CD4-positive, CD25-positive, alpha-beta regulatory T cell (primary cell): ENCODE measurements around the gene COX6B1. TPM values are rescaled to one million over a fixed set of nuclear protein-coding genes. Genes with fewer than 3 reads are reported as not detected.
"Not testable (repeated sequence)": the region's sequence is repeated elsewhere in the genome, so short reads cannot be mapped to it uniquely, and the experiment has no call there.

Experiments
- ATAC-seq, 2 donors: fragments of 150-1000 bp; cut with Tn5 transposase; one replicate each; pipeline ENCODE4 v1.10.0; 2021; ENCODE audit warnings: low read depth in 2 of 2, moderate number of reproducible peaks in 2 of 2, moderate library complexity in 1 of 2
- DNase-seq, 3 donors: peaks; one replicate each; pipeline versions ENCODE4 v3.0.0 to v3.0.0-alpha.2; 2012 to 2022; ENCODE audit warnings: mixed read lengths in 1 of 3
- H3K27ac ChIP-seq: one replicate; pipeline ENCODE4 v1.7.0; 2013; ENCODE audit warnings: mild to moderate bottlenecking, low read length; ENCODE audit not compliant: insufficient read depth, poor library complexity, severe bottlenecking
- H3K27me3 ChIP-seq: one replicate; pipeline ENCODE4 v1.7.0; 2013; ENCODE audit warnings: low read length; ENCODE audit not compliant: control insufficient read depth, insufficient read depth
- H3K36me3 ChIP-seq: one replicate; pipeline ENCODE4 v1.7.0; 2013; ENCODE audit warnings: mild to moderate bottlenecking, low read length, moderate library complexity; ENCODE audit not compliant: control insufficient read depth, insufficient read depth
- H3K4me1 ChIP-seq: 2 replicates; pipeline ENCODE4 v1.7.0; 2013; ENCODE audit warnings: mild to moderate bottlenecking, low read length; ENCODE audit not compliant: insufficient read depth, control insufficient read depth, poor library complexity, severe bottlenecking
- H3K4me3 ChIP-seq: one replicate; pipeline ENCODE4 v1.7.0; 2013; ENCODE audit warnings: low read depth, mild to moderate bottlenecking, low read length, moderate library complexity
- H3K9me3 ChIP-seq, 2 experiments: 1 replicate in 1 of 2; 2 replicates in 1 of 2; pipeline ENCODE4 v1.7.0; 2013; ENCODE audit warnings: low read length in 2 of 2, mild to moderate bottlenecking in 1 of 2, moderate library complexity in 1 of 2; ENCODE audit not compliant: control insufficient read depth in 2 of 2
- H3K27ac Mint-ChIP-seq, 3 donors: one replicate each; pipeline ENCODE4 v1.8.0; 2020 to 2022; ENCODE audit warnings: mild to moderate bottlenecking in 3 of 3, mixed read lengths in 3 of 3, moderate library complexity in 2 of 3
- H3K27me3 Mint-ChIP-seq: one replicate; pipeline ENCODE4 v1.8.0; 2022; ENCODE audit warnings: mild to moderate bottlenecking, mixed read lengths
- H3K36me3 Mint-ChIP-seq: one replicate; pipeline ENCODE4 v1.8.0; 2020; ENCODE audit warnings: mixed read lengths
- H3K4me1 Mint-ChIP-seq, 4 donors: one replicate each; pipeline ENCODE4 v1.8.0; 2020 to 2022; ENCODE audit warnings: mixed read lengths in 4 of 4, mild to moderate bottlenecking in 1 of 4
- H3K4me3 Mint-ChIP-seq, 4 donors: one replicate each; pipeline ENCODE4 v1.8.0; 2020 to 2022; ENCODE audit warnings: mild to moderate bottlenecking in 4 of 4, mixed read lengths in 4 of 4, moderate library complexity in 3 of 4
- H3K9me3 Mint-ChIP-seq, 7 donors: one replicate each; pipeline ENCODE4 v1.8.0; 2020 to 2022; ENCODE audit warnings: mixed read lengths in 7 of 7, mild to moderate bottlenecking in 3 of 7, moderate library complexity in 2 of 7
- polyA plus RNA-seq, 4 donors: library from polyadenylated mRNA; unstranded; fragments of 300-500 nt; fragmentation: Illumina TruSeq; gene quantifications; one replicate each; pipeline ENCODE4 v1.2.3, GENCODE V29; 2021
- total RNA-seq: library from RNA; stranded (reverse); gene quantifications from one replicate; pipeline ENCODE4 v1.2.3, GENCODE V29; 2022

The COX6B1 gene
- total and polyA plus RNA-seq, 5 donors from 2014 or later, result 249 to 919 (median 910) TPM

DNA sequence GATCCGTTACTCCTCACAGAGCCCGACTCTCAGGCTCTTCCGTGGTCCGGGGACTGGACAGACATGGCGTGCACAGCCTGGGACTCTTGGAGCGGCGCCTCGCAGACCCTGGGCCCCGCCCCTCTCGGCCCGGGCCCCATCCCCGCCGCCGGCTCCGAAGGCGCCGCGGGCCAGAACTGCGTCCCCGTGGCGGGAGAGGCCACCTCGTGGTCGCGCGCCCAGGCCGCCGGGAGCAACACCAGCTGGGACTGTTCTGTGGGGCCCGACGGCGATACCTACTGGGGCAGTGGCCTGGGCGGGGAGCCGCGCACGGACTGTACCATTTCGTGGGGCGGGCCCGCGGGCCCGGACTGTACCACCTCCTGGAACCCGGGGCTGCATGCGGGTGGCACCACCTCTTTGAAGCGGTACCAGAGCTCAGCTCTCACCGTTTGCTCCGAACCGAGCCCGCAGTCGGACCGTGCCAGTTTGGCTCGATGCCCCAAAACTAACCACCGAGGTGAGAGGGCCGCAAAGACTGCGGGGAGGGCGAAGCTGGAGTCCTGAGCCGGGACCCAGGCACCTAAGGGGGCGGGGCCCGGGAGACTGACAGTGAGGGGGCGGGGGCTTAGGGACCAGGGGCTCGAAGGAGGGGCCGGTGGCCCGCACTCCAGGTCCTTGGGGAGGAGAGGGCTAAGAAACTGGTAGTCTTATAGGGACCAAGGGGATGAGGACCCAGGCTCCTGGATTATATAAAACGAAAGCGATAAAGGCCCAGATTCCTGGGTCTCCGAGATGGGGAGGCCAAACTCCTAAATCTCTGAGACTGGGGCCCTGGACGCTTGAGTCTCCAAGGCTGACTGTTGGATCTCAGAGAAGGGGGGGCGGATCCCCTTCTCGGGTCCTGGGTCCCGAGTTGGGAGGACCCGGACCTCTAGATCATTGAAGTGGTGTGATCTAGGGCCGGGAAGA lies 4.6 kb upstream of the COX6B1 start:
- Mint-ChIP-seq H3K27ac (peak overlapping the region in 2 of 3 donors; percentile 73 to 98), H3K4me3 (peak overlapping the region; percentile 87 to 98 (median 94)), H3K36me3 (no peaks in the 10 kb centered on the region), H3K27me3 (no peaks in the 10 kb centered on the region), H3K9me3 (peaks cover 0 to 2% (median 0%) of the 10 kb centered on the region in 7 donors), H3K4me1 (peaks cover 4 to 51% (median 24%) of the 10 kb centered on the region in 4 donors)
- H3K27ac ChIP-seq, result peak overlapping the region; percentile 80
- H3K9me3 ChIP-seq, result no peaks in the 10 kb centered on the region
- peaks cover 49% of the 10 kb centered on the region for H3K4me1 ChIP-seq
- no peaks in the 10 kb centered on the region for H3K36me3 ChIP-seq
- DNase-seq (peak; percentile 74 to 91 (median 84)), ATAC-seq (peak; percentile 30 to 41)
- no peaks in the 10 kb centered on the region for H3K27me3 ChIP-seq
- H3K4me3 ChIP-seq, result peak overlapping the region; percentile 72

DNA sequence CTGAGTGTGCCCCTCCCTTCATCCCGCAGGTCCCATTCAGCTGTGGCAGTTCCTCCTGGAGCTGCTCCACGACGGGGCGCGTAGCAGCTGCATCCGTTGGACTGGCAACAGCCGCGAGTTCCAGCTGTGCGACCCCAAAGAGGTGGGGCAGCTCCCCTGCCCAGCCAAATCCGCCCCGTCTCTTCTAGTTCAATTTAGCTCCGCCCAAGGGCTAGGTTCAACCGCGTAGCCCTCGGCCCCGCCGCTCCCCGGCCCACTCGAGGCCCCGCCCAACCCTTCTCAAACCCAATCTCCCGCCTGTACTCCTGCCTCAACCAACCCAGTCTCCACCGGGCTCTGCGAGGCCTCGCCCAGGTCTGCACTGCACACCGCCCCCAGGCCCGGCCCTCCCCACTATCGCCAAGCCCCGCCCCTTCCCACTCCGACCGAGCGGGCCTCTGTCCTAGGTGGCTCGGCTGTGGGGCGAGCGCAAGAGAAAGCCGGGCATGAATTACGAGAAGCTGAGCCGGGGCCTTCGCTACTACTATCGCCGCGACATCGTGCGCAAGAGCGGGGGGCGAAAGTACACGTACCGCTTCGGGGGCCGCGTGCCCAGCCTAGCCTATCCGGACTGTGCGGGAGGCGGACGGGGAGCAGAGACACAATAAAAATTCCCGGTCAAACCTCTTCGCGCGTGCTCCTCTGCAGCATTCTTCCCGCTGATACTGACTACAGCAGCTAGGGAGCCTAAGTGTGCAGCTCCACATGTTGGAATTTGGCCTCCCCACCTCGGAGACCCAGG lies 3.7 kb upstream of the COX6B1 start:
- Histone ChIP-seq H3K4me1 (peaks cover 58% of the 10 kb centered on the region), H3K4me3 (peak overlapping the region; percentile 72), H3K27ac (peak overlapping the region; percentile 80), H3K36me3 (no peaks in the 10 kb centered on the region), H3K9me3 (no peaks in the 10 kb centered on the region), H3K27me3 (no peaks in the 10 kb centered on the region)
- Mint-ChIP-seq H3K27me3 (no peaks in the 10 kb centered on the region), H3K27ac (peak overlapping the region; percentile 63 to 98 (median 73)), H3K4me3 (peak overlapping the region; percentile 87 to 98 (median 94)), H3K9me3 (peaks cover 0 to 2% (median 0%) of the 10 kb centered on the region in 7 donors), H3K4me1 (peaks cover 9 to 58% (median 27%) of the 10 kb centered on the region in 4 donors), H3K36me3 (no peaks in the 10 kb centered on the region)
- ATAC-seq, result peak; percentile 83 to 87
- DNase-seq, result peak; percentile 93 to 98 (median 95)

DNA sequence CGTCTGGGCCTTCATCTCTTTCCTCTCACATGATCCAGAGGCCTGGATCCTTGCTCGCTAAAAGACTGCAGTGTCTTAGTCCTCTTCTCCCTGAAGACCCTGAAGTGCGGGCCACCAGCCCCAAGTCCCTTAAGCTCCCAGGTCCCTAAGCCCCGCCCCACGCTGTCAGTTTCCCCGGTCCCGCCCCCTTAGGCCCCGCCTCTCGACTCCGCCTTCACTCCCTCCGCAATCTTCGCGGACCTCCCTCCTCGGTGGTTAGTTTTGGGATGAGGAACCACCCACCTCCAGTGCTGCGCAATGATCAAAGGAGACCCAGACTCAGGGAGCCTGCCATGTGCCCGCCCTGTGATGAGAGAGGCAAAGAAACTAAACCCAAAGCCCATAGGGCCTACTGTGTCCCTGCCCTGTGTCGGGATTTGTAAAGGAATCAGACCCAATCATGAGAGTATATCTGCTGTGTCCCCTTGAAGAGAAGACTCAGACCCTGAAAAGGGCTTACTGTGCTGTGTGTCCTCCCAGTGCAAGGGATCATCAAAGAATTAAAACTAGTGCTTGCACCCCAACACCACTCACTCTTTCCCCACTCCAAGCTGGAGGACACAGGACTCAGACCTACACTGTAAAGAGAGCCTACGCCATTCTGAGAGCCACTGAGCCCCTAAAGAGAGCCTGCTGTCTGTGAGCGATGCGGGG lies 3.0 kb upstream of the COX6B1 start:
- Histone ChIP-seq H3K27ac (peak overlapping the region; percentile 80), H3K27me3 (no peaks in the 10 kb centered on the region), H3K9me3 (no peaks in the 10 kb centered on the region), H3K4me1 (peaks cover 65% of the 10 kb centered on the region), H3K4me3 (peak overlapping the region; percentile 51), H3K36me3 (no peaks in the 10 kb centered on the region)
- H3K27me3 Mint-ChIP-seq, result no peaks in the 10 kb centered on the region
- H3K9me3 Mint-ChIP-seq, result peaks cover 0 to 2% (median 0%) of the 10 kb centered on the region in 7 donors
- H3K4me3 Mint-ChIP-seq, result peak overlapping the region; percentile 87 to 98 (median 94)
- ATAC-seq, result no peak
- peaks cover 8 to 61% (median 27%) of the 10 kb centered on the region in 4 donors for H3K4me1 Mint-ChIP-seq
- peak; percentile 50 to 77 (median 66) for DNase-seq
- no peaks in the 10 kb centered on the region for H3K36me3 Mint-ChIP-seq
- peak overlapping the region in 2 of 3 donors; percentile 73 to 98 for H3K27ac Mint-ChIP-seq

DNA sequence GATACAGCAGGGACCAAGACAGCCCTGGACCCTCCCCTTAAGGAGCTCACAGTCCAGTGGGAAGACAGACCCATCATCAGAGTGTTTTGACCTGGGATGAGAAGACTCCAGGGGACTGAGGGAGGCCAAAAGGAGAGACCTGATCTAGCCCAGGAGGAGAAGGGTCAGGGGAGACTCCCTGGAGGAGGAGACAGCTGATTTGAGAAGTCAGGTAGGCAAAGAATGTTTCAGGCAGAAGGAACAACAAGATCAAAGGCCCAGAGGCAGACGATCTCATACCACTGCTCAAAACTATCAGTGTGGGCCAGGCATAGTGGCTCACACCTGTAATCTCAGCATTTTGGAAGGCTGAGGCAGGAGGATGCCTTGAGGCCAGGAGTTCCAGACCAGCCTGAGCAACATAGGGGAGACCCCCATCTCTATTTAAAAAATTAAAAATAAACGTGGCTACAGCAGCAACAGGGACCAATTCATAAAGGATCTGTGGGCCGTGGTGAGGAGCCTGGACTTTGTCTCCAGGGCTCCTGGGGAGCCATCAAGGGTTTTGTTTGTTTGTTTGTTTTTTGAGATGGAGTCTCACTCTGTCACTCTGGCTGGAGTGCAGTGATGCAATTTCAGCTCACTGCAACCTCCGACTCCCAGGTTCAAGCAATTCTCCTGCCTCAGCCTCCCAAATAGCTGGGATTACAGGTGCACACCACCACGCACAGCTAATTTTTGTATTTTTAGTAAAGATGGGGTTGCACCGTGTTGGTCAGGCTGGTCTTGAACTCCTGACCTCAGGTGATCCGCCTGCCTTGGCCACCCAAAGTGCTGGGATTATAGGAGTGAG lies 2.2 kb upstream of the COX6B1 start:
- peak overlapping the region; percentile 87 to 98 (median 94) for H3K4me3 Mint-ChIP-seq
- Histone ChIP-seq H3K4me3 (no peak overlapping the region), H3K4me1 (peaks cover 70% of the 10 kb centered on the region), H3K36me3 (peaks cover 2% of the 10 kb centered on the region), H3K27ac (peak overlapping the region; percentile 80), H3K9me3 (no peaks in the 10 kb centered on the region), H3K27me3 (no peaks in the 10 kb centered on the region)
- peaks cover under 1% of the 10 kb centered on the region for H3K36me3 Mint-ChIP-seq
- H3K9me3 Mint-ChIP-seq, result peaks cover 0 to 2% (median 0%) of the 10 kb centered on the region in 7 donors
- peak overlapping the region in 1 of 3 donors; percentile 73 for H3K27ac Mint-ChIP-seq
- peaks cover 11 to 69% (median 28%) of the 10 kb centered on the region in 4 donors for H3K4me1 Mint-ChIP-seq
- no peaks in the 10 kb centered on the region for H3K27me3 Mint-ChIP-seq
- DNase-seq, result no peak
- ATAC-seq, result no peak

- Mint-ChIP-seq H3K27me3 (no peaks in the 10 kb centered on the region), H3K36me3 (peaks cover 12% of the 10 kb centered on the region), H3K27ac (peak overlapping the region in 2 of 3 donors; percentile 20 to 73), H3K4me1 (peaks cover 13 to 56% (median 27%) of the 10 kb centered on the region in 4 donors), H3K9me3 (no peaks in the 10 kb centered on the region), H3K4me3 (peak overlapping the region in 3 of 4 donors; percentile 15 to 65 (median 35))
- Histone ChIP-seq H3K27ac (no peak overlapping the region), H3K27me3 (no peaks in the 10 kb centered on the region), H3K36me3 (peaks cover 33% of the 10 kb centered on the region), H3K4me3 (no peak overlapping the region), H3K9me3 (no peaks in the 10 kb centered on the region), H3K4me1 (peaks cover 33% of the 10 kb centered on the region)
- ATAC-seq (no peak), DNase-seq (no peak)
These were observed 2.5 kb downstream of the COX6B1 start for GRCh38 chr19:35650581-35650980.

DNA sequence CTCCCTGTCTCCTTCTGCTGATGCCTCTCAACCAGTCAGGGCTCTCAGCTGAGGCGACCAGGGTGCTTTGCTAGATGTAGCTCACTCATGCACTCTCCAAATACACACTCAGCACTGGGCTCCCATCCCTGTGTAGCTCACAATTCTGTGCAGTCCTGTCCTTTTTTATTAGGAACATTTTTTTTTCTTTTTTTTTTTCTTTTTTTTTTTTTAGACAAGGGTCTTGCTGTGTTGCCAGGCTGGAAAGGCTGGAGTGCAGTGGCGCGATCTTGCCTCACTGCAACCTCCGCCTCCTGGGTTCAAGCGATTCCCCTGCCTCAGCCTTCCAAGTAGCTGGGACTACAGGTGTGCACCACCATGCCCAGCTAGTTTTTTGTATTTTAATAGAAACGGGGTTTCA lies 6.7 kb downstream of the COX6B1 start:
- H3K9me3 Mint-ChIP-seq, H3K4me3 Mint-ChIP-seq, H3K27ac ChIP-seq, DNase-seq, H3K27ac Mint-ChIP-seq, H3K27me3 Mint-ChIP-seq, H3K27me3 ChIP-seq, H3K9me3 ChIP-seq, ATAC-seq, H3K4me3 ChIP-seq: not testable (repeated sequence)
- H3K36me3 Mint-ChIP-seq, result peaks cover 32% of the 10 kb centered on the region
- H3K4me1 Mint-ChIP-seq, result peaks cover 4 to 36% (median 19%) of the 10 kb centered on the region in 4 donors
- H3K36me3 ChIP-seq, result peaks cover 65% of the 10 kb centered on the region
- H3K4me1 ChIP-seq, result peaks cover 14% of the 10 kb centered on the region
